ENCODE results near the gene L3MBTL4. TPM values are rescaled to one million over a fixed set of nuclear protein-coding genes. Genes with fewer than 3 reads are reported as not detected.

L3MBTL4 gene
- total RNA-seq, 4 donors from 2014 or later, result 5.6 to 45.7 (median 12.0) TPM

- no peak for DNase-seq
- Histone ChIP-seq H3K4me1 (no peaks in the 10 kb centered on the region), H3K36me3 (no peaks in the 10 kb centered on the region), H3K9me3 (no peaks in the 10 kb centered on the region), H3K4me3 (no peak overlapping the region), H3K27ac (no peak overlapping the region), H3K27me3 (no peaks in the 10 kb centered on the region)
- intact Hi-C loops (cut with DNase I; ENCODE audit: low total_unique reads), result no loop called here
- TF ChIP-seq CTCF (IDR thresholded peaks at IDR 0.05) (no peak), POLR2A (IDR thresholded peaks at IDR 0.05) (no peak)
These were observed 428.3 kb downstream of the L3MBTL4 start for GRCh38 chr18:5986257-5986931.

GRCh38 chr18:5984245-5984644, 430.5 kb downstream of the L3MBTL4 start:
- intact Hi-C loops (cut with DNase I; ENCODE audit: low total_unique reads), result no loop called here

GRCh38 chr18:5983488-5983887, 431.2 kb downstream of the L3MBTL4 start:
- no peaks in the 10 kb centered on the region for H3K27me3 ChIP-seq
- TF ChIP-seq CTCF (IDR thresholded peaks at IDR 0.05), result no peak
- no peak for TF ChIP-seq POLR2A (IDR thresholded peaks at IDR 0.05)
- H3K27ac ChIP-seq, result no peak overlapping the region
- H3K9me3 ChIP-seq, result no peaks in the 10 kb centered on the region
- intact Hi-C loops (cut with DNase I; ENCODE audit: low total_unique reads), result no loop called here
- H3K36me3 ChIP-seq, result no peaks in the 10 kb centered on the region
- no peak overlapping the region for H3K4me3 ChIP-seq
- H3K4me1 ChIP-seq, result no peaks in the 10 kb centered on the region
- no peak for DNase-seq

More at GRCh38 chr18:5984245-5984644, 430.5 kb downstream of the L3MBTL4 start:
- Histone ChIP-seq H3K4me1 (no peaks in the 10 kb centered on the region), H3K27ac (no peak overlapping the region), H3K4me3 (no peak overlapping the region), H3K9me3 (no peaks in the 10 kb centered on the region), H3K36me3 (no peaks in the 10 kb centered on the region), H3K27me3 (no peaks in the 10 kb centered on the region)
- no peak for DNase-seq
- TF ChIP-seq POLR2A (IDR thresholded peaks at IDR 0.05) (no peak), CTCF (IDR thresholded peaks at IDR 0.05) (no peak)

- H3K4me1 ChIP-seq, result no peaks in the 10 kb centered on the region
- DNase-seq, result no peak
- H3K27me3 ChIP-seq, result no peaks in the 10 kb centered on the region
- TF ChIP-seq CTCF (IDR thresholded peaks at IDR 0.05), result no peak
- no peak for TF ChIP-seq POLR2A (IDR thresholded peaks at IDR 0.05)
- H3K36me3 ChIP-seq, result no peaks in the 10 kb centered on the region
- no peaks in the 10 kb centered on the region for H3K9me3 ChIP-seq
- intact Hi-C loops (cut with DNase I; ENCODE audit: low total_unique reads), result no loop called here
- H3K27ac ChIP-seq, result no peak overlapping the region
- H3K4me3 ChIP-seq, result no peak overlapping the region
These were observed 432.4 kb downstream of the L3MBTL4 start for GRCh38 chr18:5982332-5982731.

- intact Hi-C loops (cut with DNase I; ENCODE audit: low total_unique reads), result no loop called here
- no peaks in the 10 kb centered on the region for H3K36me3 ChIP-seq
- H3K27me3 ChIP-seq, result no peaks in the 10 kb centered on the region
- H3K27ac ChIP-seq, result no peak overlapping the region
- no peaks in the 10 kb centered on the region for H3K4me1 ChIP-seq
- DNase-seq, result no peak
- H3K4me3 ChIP-seq, result no peak overlapping the region
- H3K9me3 ChIP-seq, result no peaks in the 10 kb centered on the region
- TF ChIP-seq CTCF (IDR thresholded peaks at IDR 0.05) (no peak), POLR2A (IDR thresholded peaks at IDR 0.05) (no peak)
These were observed 434.0 kb downstream of the L3MBTL4 start for GRCh38 chr18:5980721-5981120.
